Ovary (tissue), 9 donors: ENCODE results near the gene SORBS1. TPM values are rescaled to one million over a fixed set of nuclear protein-coding genes. Genes with fewer than 3 reads are reported as not detected.

Experiments
- DNase-seq, 5 donors: peaks; one replicate each; pipeline ENCODE4 v3.0.0-alpha.2; 2019 to 2020
- H3K27ac ChIP-seq, 2 donors: fragments of 200-600 bp; one replicate each; pipeline versions ENCODE4 v1.5.1 to v1.8.0; 2019 to 2022
- H3K27me3 ChIP-seq: fragments of 200-600 bp; one replicate; pipeline ENCODE4 v1.8.0; 2022
- H3K36me3 ChIP-seq: fragments of 200-600 bp; sonication (generic); one replicate; pipeline ENCODE4 v1.5.1; 2019
- H3K4me1 ChIP-seq: one replicate; pipeline ENCODE4 v1.8.1; 2013; ENCODE audit warnings: mild to moderate bottlenecking, moderate library complexity; ENCODE audit not compliant: insufficient read depth
- H3K4me3 ChIP-seq: fragments of 200-600 bp; sonication (generic); one replicate; pipeline ENCODE4 v1.5.1; 2017
- H3K9me3 ChIP-seq, 2 donors: fragments of 200-600 bp in 1 of 2; sonication (generic) in 1 of 2; one replicate each; pipeline versions ENCODE4 v1.5.1 to v1.8.1; 2013 to 2019; ENCODE audit warnings: mild to moderate bottlenecking in 1 of 2, moderate library complexity in 1 of 2
- CTCF ChIP-seq, 3 donors: fragments of 450-650 bp in 2 of 3; fragments of 200-600 bp in 1 of 3; IDR thresholded peaks; one replicate each; pipeline versions ENCODE4 v1.5.1 to v1.8.0; 2016 to 2022; ENCODE audit warnings: antibody characterized with exemption in 3 of 3, mild to moderate bottlenecking in 1 of 3
- EP300 ChIP-seq: sonication (generic); formaldehyde crosslinking; IDR thresholded peaks from one replicate; pipeline ENCODE4 v1.6.1; 2017; ENCODE audit warnings: antibody characterized with exemption
- POLR2A ChIP-seq: fragments of 450-650 bp; IDR thresholded peaks from one replicate; pipeline ENCODE4 v1.6.1; 2017; ENCODE audit warnings: antibody characterized with exemption, mild to moderate bottlenecking, moderate library complexity
- WGBS, 3 donors: extraction: QIAGEN DNeasy Blood & Tissue Kit in 1 of 3; methylation state at CpG; one replicate each; pipeline versions ENCODE4 v1.1.5 to v1.1.7; 2013 to 2017; 5-methylcytosine and 5-hydroxymethylcytosine counted together
- intact Hi-C, 4 donors: fragments of 100-400 bp; cut with DNase I; formaldehyde crosslinking; loops; one replicate each; pipeline versions ENCODE4 v1.11.0 to v1.15.1; 2022 to 2023
- polyA plus RNA-seq, 2 donors: library from polyadenylated mRNA; stranded (reverse); fragments of 200-250 nt in 1 of 2; fragments of 350-450 nt in 1 of 2; fragmentation: Illumina TruSeq in 1 of 2; extraction: RNeasy Lipid Tissue Mini Kit (QIAGEN cat#74804) in 1 of 2; gene quantifications; one replicate each; pipeline ENCODE4 v1.2.3, GENCODE V29; 2013 to 2014
- total RNA-seq, 7 donors: library from RNA; depleted of rRNA in 2 of 7; stranded (reverse); fragments of >200 nt in 2 of 7; fragmentation: NEBNext Ultra II Directional in 3 of 7; extraction: Animal tissue kit (Norgen Biotek cat#: 25700) in 3 of 7; gene quantifications; one replicate each; pipeline versions ENCODE4 v1.1.0 to v1.2.4, GENCODE V29; 2016 to 2023
- donor health status: DM: no; HTN: no; CAD: no; lungs with moderate emphysema.
- donor health status: DM: no; HTN: no; CAD: no.
- donor health status: Bipolar disorder and iron deficiency.
- donor health status: DM: yes; HTN: yes; CAD: no.
- donor health status: DM: no; HTN: no; CAD: no.
- donor health status: DM: yes; HTN: yes; CAD: no.

SORBS1 gene
- total and polyA plus RNA-seq, 9 donors, result 10.7 to 156 (median 20.0) TPM

GRCh38 chr10:95480102-95480900 lies 80.9 kb downstream of the SORBS1 start:
- Histone ChIP-seq H3K4me1 (no peaks in the 10 kb centered on the region), H3K36me3 (no peaks in the 10 kb centered on the region), H3K4me3 (no peak overlapping the region), H3K27ac (no peak overlapping the region), H3K27me3 (no peaks in the 10 kb centered on the region), H3K9me3 (no peaks in the 10 kb centered on the region)
- peak in 1 of 5 donors; percentile 36 for DNase-seq
- 55 to 68% (median 63%) methylated on average over 11 of the region's 11 CpGs for WGBS, 3 donors
- TF ChIP-seq EP300 (no peak), POLR2A (no peak), CTCF (IDR thresholded peaks at IDR 0.05) (no peak)
- intact Hi-C loops, result no loop called here

- intact Hi-C loops, result no loop called here
- no peak overlapping the region for H3K4me3 ChIP-seq
These were observed 82.2 kb downstream of the SORBS1 start for GRCh38 chr10:95478935-95479334.

GRCh38 chr10:95478185-95478584 lies 83.0 kb downstream of the SORBS1 start:
- 95 to 100% (median 95%) methylated on average over 1 of the region's 1 CpG for WGBS, 3 donors
- Histone ChIP-seq H3K36me3 (no peaks in the 10 kb centered on the region), H3K9me3 (no peaks in the 10 kb centered on the region), H3K4me1 (peaks cover 3% of the 10 kb centered on the region), H3K27ac (no peak overlapping the region), H3K4me3 (no peak overlapping the region), H3K27me3 (no peaks in the 10 kb centered on the region)
- intact Hi-C loops, result no loop called here
- TF ChIP-seq POLR2A (no peak), CTCF (IDR thresholded peaks at IDR 0.05) (no peak), EP300 (no peak)
- DNase-seq, result no peak

More at GRCh38 chr10:95478935-95479334, 82.2 kb downstream of the SORBS1 start:
- H3K4me1 ChIP-seq, result peaks cover 3% of the 10 kb centered on the region
- no peak for TF ChIP-seq POLR2A
- TF ChIP-seq EP300, result no peak
- no peak for TF ChIP-seq CTCF (IDR thresholded peaks at IDR 0.05)
- no peak for DNase-seq
- H3K36me3 ChIP-seq, result no peaks in the 10 kb centered on the region
- H3K27me3 ChIP-seq, result no peaks in the 10 kb centered on the region
- no peaks in the 10 kb centered on the region for H3K9me3 ChIP-seq
- 61 to 86% (median 76%) methylated on average over 3 of the region's 3 CpGs for WGBS, 3 donors
- no peak overlapping the region for H3K27ac ChIP-seq

GRCh38 chr10:95477175-95477520 lies 84.0 kb downstream of the SORBS1 start:
- no peak for DNase-seq
- intact Hi-C loops, result no loop called here
- WGBS, 3 donors, result 77 to 96% (median 94%) methylated on average over 2 of the region's 2 CpGs
- peaks cover 3% of the 10 kb centered on the region for H3K4me1 ChIP-seq
- no peaks in the 10 kb centered on the region for H3K36me3 ChIP-seq
- no peak overlapping the region for H3K4me3 ChIP-seq
- H3K9me3 ChIP-seq, result no peaks in the 10 kb centered on the region
- H3K27me3 ChIP-seq, result no peaks in the 10 kb centered on the region
- H3K27ac ChIP-seq, result peak overlapping the region in 1 of 2 donors; percentile 31
- TF ChIP-seq EP300 (no peak), CTCF (IDR thresholded peaks at IDR 0.05) (no peak), POLR2A (no peak)
